Measurements from ENCODE around the gene KCMF1. TPM values are rescaled to one million over a fixed set of nuclear protein-coding genes. Genes with fewer than 3 reads are reported as not detected.

The KCMF1 gene
- total RNA-seq, 2 donors from 2014 or later: 71.8 to 86.8 TPM

DNA sequence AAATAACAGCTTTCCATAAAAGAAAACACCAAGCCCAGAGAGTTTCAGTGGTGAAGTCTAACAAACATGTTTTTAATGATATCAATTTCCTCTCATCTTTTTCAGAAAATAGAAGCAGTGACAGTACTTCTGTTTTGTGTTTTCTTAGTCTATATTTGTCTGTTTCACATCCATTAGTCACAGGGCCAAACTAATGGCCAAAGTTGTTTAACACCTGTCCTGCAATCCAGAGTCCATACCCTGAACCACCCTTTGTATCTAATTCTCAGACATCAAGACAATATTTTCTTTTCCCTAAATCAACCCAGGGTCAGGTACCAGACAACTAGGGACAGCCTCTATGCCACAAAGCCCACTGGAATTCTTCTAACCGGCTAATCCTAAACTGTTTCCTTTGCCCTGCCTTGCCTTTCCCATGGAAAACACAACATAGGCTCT is 39.6 kb upstream of the KCMF1 start:
- Mint-ChIP-seq H3K27ac (no peak overlapping the region), H3K4me1 (peaks cover 7% of the 10 kb centered on the region), H3K4me3 (no peak overlapping the region), H3K9me3 (no peaks in the 10 kb centered on the region), H3K36me3 (ENCODE audit: low read depth) (no peaks in the 10 kb centered on the region), H3K27me3 (ENCODE audit: insufficient read depth) (peaks cover 5% of the 10 kb centered on the region)
- Histone ChIP-seq H3K36me3 (ENCODE audit: control insufficient read depth, insufficient read depth, low read length) (no peaks in the 10 kb centered on the region), H3K4me3 (ENCODE audit: low read length) (no peak overlapping the region), H3K9ac (ENCODE audit: extremely low read depth, low read length, poor library complexity, severe bottlenecking) (no peak overlapping the region), H3K27me3 (ENCODE audit: control insufficient read depth, insufficient read depth, low read length, poor library complexity, severe bottlenecking) (peaks cover 4% of the 10 kb centered on the region), H3K4me1 (ENCODE audit: control insufficient read depth, insufficient read depth, low read length) (peaks cover 3% of the 10 kb centered on the region), H3K9me3 (ENCODE audit: control insufficient read depth, low read length) (no peaks in the 10 kb centered on the region), H3K27ac (ENCODE audit: low read depth, low read length) (no peak overlapping the region)
- 75 to 86% methylated on average over 1 of the region's 1 CpG for WGBS, 2 experiments (ENCODE audit: insufficient coverage in 1 of 2, insufficient read length in 1 of 2)
- TF ChIP-seq, protein P1, sequence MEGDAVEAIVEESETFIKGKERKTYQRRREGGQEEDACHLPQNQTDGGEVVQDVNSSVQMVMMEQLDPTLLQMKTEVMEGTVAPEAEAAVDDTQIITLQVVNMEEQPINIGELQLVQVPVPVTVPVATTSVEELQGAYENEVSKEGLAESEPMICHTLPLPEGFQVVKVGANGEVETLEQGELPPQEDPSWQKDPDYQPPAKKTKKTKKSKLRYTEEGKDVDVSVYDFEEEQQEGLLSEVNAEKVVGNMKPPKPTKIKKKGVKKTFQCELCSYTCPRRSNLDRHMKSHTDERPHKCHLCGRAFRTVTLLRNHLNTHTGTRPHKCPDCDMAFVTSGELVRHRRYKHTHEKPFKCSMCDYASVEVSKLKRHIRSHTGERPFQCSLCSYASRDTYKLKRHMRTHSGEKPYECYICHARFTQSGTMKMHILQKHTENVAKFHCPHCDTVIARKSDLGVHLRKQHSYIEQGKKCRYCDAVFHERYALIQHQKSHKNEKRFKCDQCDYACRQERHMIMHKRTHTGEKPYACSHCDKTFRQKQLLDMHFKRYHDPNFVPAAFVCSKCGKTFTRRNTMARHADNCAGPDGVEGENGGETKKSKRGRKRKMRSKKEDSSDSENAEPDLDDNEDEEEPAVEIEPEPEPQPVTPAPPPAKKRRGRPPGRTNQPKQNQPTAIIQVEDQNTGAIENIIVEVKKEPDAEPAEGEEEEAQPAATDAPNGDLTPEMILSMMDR (conservative IDR thresholded peaks at IDR 0.05): no peak
- DNase-seq: no peak

DNA sequence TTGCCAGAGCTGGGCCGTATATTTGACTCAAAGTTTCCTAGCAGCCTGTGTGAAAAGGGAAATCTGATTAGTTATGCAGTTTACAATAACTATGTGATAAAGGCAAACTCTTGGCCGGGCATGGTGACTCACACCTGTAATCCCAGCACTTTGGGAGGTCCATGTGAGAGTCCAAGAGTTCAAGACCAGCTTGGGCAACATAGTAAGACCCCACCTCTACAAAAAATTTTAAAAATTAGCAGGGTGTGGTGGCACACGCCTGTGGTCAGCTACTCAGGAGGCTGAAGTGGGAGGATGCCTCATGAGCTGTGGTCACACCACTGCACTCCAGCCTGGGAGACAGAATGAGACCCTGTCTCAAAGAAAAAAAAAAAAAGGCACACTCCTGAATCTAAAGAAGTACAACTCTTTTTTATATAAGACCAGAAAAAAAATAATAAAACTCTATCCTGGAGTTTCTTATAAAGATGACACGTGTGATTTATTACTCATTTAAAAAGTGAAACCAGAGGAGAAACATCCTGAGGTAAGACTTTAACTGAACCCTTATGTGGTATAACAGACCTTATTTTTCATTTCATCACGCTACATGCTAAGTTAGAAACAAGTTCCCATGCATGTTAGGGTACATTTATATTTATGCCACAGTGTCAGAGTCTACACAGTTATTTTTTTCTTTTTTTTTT is 32.6 kb upstream of the KCMF1 start:
- no peaks in the 10 kb centered on the region for H3K9me3 Mint-ChIP-seq
- no peaks in the 10 kb centered on the region for H3K4me1 ChIP-seq (ENCODE audit: control insufficient read depth, insufficient read depth, low read length)
- no peak overlapping the region for H3K9ac ChIP-seq (ENCODE audit: extremely low read depth, low read length, poor library complexity, severe bottlenecking)
- 95 to 100% methylated on average over 4 to 5 of the region's 5 CpGs for WGBS, 2 experiments (ENCODE audit: insufficient coverage in 1 of 2, insufficient read length in 1 of 2)
- H3K4me1 Mint-ChIP-seq: peaks cover 4% of the 10 kb centered on the region
- H3K27me3 Mint-ChIP-seq (ENCODE audit: insufficient read depth): no peaks in the 10 kb centered on the region
- no peaks in the 10 kb centered on the region for H3K36me3 ChIP-seq (ENCODE audit: control insufficient read depth, insufficient read depth, low read length)
- no peaks in the 10 kb centered on the region for H3K9me3 ChIP-seq (ENCODE audit: control insufficient read depth, low read length)
- no peak for DNase-seq
- TF ChIP-seq, protein P1 (conservative IDR thresholded peaks at IDR 0.05): no peak
- no peak overlapping the region for H3K27ac Mint-ChIP-seq
- H3K4me3 ChIP-seq (ENCODE audit: low read length): no peak overlapping the region
- H3K27me3 ChIP-seq (ENCODE audit: control insufficient read depth, insufficient read depth, low read length, poor library complexity, severe bottlenecking): no peaks in the 10 kb centered on the region
- H3K27ac ChIP-seq (ENCODE audit: low read depth, low read length): no peak overlapping the region
- no peaks in the 10 kb centered on the region for H3K36me3 Mint-ChIP-seq (ENCODE audit: low read depth)
- no peak overlapping the region for H3K4me3 Mint-ChIP-seq

DNA sequence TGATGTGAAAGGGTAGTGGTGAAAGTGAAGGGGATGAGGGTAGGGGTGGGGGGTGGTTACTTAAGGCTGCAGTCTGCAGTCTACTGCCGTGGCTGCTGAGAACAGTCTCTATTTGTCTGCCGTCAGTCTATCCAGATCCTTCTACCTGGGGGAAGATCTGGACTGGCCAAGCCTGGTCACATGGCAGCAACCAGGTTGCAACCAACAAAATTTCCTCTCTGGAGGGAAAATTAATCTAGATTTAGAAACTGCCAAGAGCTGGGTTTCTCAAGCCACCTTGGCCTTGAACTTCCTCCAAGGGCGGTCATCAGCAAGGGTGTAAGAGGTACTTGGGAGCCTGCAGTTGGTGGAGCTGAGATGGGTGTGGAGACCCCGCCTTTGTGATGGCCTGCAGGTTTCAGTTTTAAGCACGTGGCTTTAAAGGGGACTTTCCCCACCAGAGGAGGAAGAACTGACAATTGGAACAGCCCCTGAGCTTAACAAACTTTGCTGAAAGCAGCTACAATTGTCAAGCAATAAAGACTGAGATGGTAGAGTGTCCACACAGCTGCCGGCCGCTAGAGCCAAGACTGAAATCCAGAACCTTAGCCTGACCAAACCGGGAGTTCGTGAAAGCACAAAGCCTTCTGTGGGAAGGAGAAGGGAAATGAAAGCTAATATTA is 31.4 kb upstream of the KCMF1 start:
- Mint-ChIP-seq H3K4me3 (no peak overlapping the region), H3K4me1 (peaks cover 7% of the 10 kb centered on the region), H3K36me3 (ENCODE audit: low read depth) (no peaks in the 10 kb centered on the region), H3K27me3 (ENCODE audit: insufficient read depth) (no peaks in the 10 kb centered on the region), H3K27ac (no peak overlapping the region), H3K9me3 (no peaks in the 10 kb centered on the region)
- TF ChIP-seq, protein P1 (conservative IDR thresholded peaks at IDR 0.05): no peak
- H3K9me3 ChIP-seq (ENCODE audit: control insufficient read depth, low read length): no peaks in the 10 kb centered on the region
- H3K27me3 ChIP-seq (ENCODE audit: control insufficient read depth, insufficient read depth, low read length, poor library complexity, severe bottlenecking): no peaks in the 10 kb centered on the region
- no peak overlapping the region for H3K4me3 ChIP-seq (ENCODE audit: low read length)
- H3K4me1 ChIP-seq (ENCODE audit: control insufficient read depth, insufficient read depth, low read length): no peaks in the 10 kb centered on the region
- H3K27ac ChIP-seq (ENCODE audit: low read depth, low read length): no peak overlapping the region
- no peak for DNase-seq
- H3K9ac ChIP-seq (ENCODE audit: extremely low read depth, low read length, poor library complexity, severe bottlenecking): no peak overlapping the region
- WGBS, 2 experiments (ENCODE audit: insufficient coverage in 1 of 2, insufficient read length in 1 of 2): 78 to 88% methylated on average over 7 to 9 of the region's 9 CpGs
- no peaks in the 10 kb centered on the region for H3K36me3 ChIP-seq (ENCODE audit: control insufficient read depth, insufficient read depth, low read length)

Data from endodermal cell (in vitro differentiated cells).